ENCODE data around the gene IGF1R. TPM values are rescaled to one million over a fixed set of nuclear protein-coding genes. Genes with fewer than 3 reads are reported as not detected.
A peak's percentile ranks its signal among the peaks of the same experiment; 100 is the strongest.

The IGF1R gene
- polyA plus RNA-seq, 4 donors = 25.1 to 53.9 (median 48.3) TPM

GRCh38 chr15:98722209-98722608 is 73.9 kb downstream of the IGF1R start:
- no peak for DNase-seq (ENCODE audit: low read depth in 4 of 4, low spot score in 3 of 4)

DNA sequence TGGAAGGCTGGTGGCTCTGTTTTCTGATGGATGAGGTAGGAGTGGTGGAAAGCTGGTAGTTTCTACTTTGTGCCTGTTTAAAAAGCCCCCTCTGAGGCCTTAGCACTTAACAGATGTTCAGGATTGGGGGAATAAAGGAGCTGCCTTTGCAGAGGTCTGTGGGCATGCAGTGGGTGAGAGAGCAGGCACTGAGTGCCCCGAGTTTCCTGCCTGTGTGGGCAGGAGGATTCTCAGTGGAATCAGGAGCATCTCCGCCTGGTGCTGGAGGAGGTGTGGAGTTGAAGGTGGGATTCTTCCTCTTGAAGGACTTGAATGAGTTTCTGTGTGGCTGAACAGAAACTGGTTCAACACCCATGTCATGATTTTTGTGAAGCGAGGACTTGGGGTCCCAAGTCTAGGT is 74.3 kb downstream of the IGF1R start:
- DNase-seq (ENCODE audit: low read depth in 4 of 4, low spot score in 3 of 4) = no peak

GRCh38 chr15:98723195-98723594 is 74.9 kb downstream of the IGF1R start:
- no peak for DNase-seq (ENCODE audit: low read depth in 4 of 4, low spot score in 3 of 4)

GRCh38 chr15:98724048-98724447 is 75.7 kb downstream of the IGF1R start:
- DNase-seq (ENCODE audit: low read depth in 4 of 4, low spot score in 3 of 4) = no peak

GRCh38 chr15:98724494-98724893 is 76.2 kb downstream of the IGF1R start:
- no peak for DNase-seq (ENCODE audit: low read depth in 4 of 4, low spot score in 3 of 4)

- no peak for DNase-seq (ENCODE audit: low read depth in 4 of 4, low spot score in 3 of 4)
Measured at GRCh38 chr15:98725874-98726273, 77.5 kb downstream of the IGF1R start.

DNA sequence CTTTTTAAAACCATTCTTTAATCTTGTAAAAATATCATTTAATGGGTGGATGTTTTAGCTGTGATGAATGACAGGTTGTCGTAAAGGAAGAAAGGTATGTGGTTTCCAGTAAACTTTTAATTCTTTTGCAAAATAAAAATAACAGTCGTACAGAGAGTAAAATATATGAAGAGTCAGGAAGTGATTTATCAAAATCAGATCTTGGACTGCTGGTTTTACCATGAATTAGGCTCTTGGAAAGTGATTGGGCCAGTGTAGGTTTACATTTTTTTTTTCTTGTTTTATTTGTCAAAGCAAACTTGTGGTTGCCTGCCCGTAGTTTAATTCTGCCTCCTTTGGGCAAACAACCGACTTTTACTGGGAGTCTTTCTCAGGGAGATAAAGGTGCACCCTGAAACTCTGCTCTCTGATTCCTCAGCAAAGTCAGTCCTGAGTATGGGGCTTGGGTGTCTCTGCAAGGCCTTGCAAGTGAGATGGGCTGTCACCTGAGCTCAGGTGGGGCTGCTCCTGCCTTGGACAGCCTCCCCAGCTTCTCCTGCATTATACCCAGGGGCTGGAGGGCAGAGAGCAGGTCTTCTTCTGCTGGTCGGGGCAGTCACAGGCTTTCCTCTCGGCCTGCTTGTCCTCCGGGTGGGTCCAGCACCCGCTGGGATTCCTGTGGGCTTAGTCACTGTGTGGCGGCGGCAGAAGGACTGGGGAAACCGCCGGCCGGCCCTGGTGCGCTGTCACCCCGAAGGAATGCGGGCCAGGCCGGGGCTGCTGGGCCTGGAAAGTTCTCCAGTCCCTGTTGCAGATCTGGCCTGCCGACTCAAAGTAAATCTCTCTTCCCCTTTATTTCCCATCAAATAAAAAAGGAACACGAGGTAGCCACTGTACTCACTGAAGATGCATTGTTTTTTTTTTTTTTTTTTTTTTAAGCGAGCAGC is 79.0 kb downstream of the IGF1R start:
- DNase-seq (ENCODE audit: low read depth in 4 of 4, low spot score in 3 of 4) = peak; percentile 29 to 53 (median 51)

DNA sequence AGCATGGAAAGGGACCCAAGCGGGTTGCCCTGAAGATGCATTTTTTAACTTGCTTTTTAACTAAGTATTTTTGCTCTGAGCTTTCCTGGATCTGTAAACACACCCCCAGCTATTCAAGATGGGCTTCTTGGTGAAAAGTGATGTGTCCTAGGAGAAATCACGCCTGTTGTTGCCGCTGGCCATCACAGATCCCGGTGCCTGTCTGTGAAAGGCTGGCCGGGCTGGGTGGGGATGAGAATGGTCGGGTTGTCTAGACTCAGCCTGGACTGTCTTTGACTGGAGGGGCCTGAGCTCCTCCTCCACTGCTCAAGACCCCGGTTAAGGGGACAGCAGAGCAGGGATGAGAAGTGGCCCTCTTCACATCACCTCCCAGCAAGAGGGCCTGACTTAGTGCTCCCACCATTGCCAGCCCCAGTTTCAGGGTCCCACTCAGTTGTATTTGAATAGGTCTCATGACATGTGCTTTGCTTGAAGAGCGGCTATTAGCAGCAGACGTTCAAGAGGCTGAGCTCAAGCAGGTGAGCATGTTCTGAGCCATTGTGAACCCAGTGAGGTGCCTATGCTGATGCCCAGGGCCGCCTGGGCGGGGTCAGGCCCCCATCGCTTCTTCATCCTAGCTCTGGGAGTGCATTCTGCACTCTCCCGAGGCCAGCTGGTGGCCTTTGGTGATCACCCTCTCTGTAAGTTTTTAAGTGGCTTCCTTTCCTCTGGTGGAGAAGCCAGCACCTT is 79.9 kb downstream of the IGF1R start:
- no peak for DNase-seq (ENCODE audit: low read depth in 4 of 4, low spot score in 3 of 4)

- no peak for DNase-seq (ENCODE audit: low read depth in 4 of 4, low spot score in 3 of 4)
Measured at GRCh38 chr15:98728811-98729160, 80.4 kb downstream of the IGF1R start.

GRCh38 chr15:98729446-98730042 is 81.2 kb downstream of the IGF1R start:
- DNase-seq (ENCODE audit: low read depth in 4 of 4, low spot score in 3 of 4) = no peak

DNA sequence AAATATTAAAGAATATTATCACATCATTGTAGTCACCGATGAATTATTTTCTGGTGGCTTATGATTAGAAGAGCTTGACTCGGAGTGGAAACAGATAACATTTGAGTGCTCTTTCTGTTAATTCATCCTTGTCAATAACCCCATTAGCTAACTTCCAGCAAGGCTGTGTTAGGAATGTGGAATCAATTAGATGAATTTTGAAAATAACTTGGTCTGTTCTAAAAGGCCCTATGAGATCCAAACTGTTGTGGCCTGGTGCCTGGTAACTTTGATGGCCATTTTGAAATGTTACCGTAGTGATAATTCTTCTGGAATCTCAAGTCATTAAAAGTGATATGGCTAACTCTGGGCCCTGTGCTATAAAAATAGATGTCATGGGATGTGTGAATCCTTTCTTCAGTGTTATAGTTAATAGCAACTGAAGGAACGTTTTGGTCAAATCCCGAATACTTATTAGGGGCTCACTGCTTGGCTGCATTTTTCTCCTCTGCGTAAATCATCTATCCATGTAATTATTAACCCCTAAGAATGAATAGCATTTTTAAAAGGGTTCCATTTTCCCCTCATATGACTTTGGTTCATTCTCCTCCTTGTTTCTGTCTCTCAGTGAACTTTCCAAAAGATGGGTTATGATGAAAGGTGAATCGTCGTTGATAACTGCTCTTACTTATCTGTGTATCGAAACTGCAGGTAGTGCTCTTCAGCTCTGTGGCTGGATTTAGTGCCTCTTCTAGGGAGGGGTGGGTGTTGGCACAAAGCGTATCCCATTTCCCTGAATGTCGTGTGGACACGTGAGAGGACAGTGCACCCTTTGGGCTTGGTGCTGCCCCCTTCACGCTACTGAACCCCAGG is 82.7 kb downstream of the IGF1R start:
- no peak for DNase-seq (ENCODE audit: low read depth in 4 of 4, low spot score in 3 of 4)

- DNase-seq (ENCODE audit: low read depth in 4 of 4, low spot score in 3 of 4) = no peak
Measured at GRCh38 chr15:98731712-98732450, 83.5 kb downstream of the IGF1R start.

GRCh38 chr15:98733098-98733497 is 84.8 kb downstream of the IGF1R start:
- no peak for DNase-seq (ENCODE audit: low read depth in 4 of 4, low spot score in 3 of 4)

DNA sequence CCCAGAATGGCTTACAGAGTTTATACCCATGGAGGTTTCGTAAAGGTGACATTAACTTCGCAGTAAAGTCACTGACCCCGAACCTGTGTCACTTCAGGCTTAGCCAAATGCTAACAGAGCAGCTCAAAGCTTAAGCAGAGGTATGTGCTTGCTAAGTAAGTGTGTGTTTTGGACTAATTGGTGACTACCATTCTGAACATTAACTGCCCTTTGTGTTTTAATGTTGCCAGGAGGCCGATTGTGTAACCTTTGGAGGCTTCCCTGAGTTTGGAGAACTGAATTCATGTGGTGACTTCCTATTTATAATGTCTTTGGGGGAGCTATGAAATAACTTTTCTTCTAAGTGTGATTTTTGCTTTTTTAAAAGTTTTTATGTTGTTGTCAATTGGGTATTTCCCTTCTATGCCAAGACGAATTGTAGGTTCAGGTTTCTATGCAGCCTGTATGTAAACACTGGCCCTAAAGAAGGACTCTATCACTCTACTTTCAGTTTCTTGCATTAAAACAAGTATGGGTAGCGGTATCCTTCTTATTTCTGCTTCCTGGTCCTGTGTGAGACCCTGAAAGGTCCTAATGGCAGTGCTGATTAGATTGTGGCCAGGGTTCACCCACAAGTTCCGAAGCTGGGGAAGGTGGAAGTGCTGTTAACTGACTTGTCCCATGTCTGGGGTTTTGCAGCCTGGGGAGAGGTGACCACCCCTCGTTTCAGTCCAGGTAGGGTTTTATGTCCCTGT is 86.3 kb downstream of the IGF1R start:
- DNase-seq (ENCODE audit: low read depth in 4 of 4, low spot score in 3 of 4) = peak; percentile 33 to 60 (median 42)

DNA sequence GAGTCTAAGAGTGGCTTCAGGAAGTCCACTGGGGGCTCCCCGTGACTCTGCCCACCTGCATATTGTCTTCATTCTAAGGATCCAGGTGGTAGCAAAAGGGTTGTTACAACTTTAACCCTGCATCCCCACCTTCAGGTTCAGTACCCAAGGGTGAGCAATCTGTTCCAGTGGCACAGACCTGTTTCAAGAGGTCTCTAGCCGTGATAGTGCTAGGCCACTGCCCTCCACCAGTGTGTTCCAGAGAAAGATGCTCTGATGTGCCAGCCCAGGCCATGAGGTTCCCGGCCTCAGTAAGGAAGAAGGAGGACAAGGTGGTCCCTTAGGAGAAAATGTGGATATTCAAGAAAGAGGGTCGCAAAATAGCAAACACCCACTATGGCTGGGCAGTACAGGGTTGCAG is 87.0 kb downstream of the IGF1R start:
- DNase-seq (ENCODE audit: low read depth in 4 of 4, low spot score in 3 of 4) = no peak

DNA sequence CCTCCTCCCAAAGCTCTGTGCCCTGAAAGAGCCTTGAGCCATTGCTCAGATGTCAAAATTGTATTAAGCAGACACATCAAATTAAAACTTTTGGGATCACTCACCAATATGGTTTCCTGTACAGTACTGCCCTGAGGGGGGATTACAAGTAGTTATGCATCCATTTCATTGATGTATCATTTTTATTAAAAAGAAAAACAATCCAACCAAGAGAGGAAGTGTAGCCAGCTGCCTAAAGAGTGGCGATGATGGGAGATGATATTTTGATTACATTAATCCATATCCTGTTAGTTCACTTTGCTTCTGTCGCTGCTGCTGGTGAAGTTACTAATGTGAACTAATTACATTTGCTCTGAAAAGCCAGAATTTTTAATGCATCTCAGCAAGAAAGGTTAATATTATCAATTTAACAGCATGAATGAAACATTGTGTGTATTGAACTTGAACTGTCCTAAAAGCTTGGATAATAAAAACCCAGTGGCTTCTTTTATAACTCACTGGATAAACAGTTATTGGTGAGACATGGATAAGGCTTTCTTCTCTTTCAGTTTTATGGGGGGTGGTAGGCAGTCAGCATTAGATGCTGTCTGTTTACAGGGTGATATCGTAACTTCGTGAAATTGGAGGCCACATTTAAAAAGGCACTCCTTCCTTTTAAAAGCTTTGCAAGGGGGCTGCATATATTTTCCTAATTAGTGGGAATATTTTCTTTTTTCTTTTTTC is 87.7 kb downstream of the IGF1R start:
- no peak for DNase-seq (ENCODE audit: low read depth in 4 of 4, low spot score in 3 of 4)

- no peak for DNase-seq (ENCODE audit: low read depth in 4 of 4, low spot score in 3 of 4)
Measured at GRCh38 chr15:98737159-98737558, 88.8 kb downstream of the IGF1R start.

DNA sequence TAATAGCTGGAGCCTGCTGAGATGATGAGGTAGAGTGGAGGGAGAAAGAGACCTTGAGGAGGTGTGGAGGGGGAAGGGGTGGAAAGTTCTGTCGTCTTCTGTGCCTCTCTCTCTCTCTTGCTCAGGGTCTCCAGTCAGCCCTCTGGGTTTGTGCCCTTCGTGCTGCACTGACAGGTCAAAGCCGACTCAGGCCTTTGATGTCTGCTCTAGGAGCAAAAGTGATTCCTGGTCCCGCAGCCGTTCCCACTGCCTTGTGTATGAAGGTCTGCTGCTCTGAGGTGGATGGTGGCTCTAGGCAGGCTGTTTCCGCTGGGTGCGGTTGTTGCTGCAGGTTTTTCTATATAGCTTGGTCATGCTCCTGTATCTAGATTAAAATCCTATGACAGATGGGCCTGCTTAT is 89.4 kb downstream of the IGF1R start:
- no peak for DNase-seq (ENCODE audit: low read depth in 4 of 4, low spot score in 3 of 4)

Data from left renal pelvis (tissue), 4 donors.